Measurements from ENCODE around the gene TEX51.

The TEX51 gene

GRCh38 chr2:126916744-126917143 is 18.1 kb downstream of the TEX51 start:
- H3K4me1 ChIP-seq (ENCODE audit: insufficient read depth, low read length, severe bottlenecking) = no peaks in the 10 kb centered on the region
- H3K9me3 ChIP-seq (ENCODE audit: low read length) = no peaks in the 10 kb centered on the region
- no peak overlapping the region for H3K9ac ChIP-seq (ENCODE audit: low read length)
- H3K79me2 ChIP-seq (ENCODE audit: insufficient read depth, low read length) = no peaks in the 10 kb centered on the region
- no peaks in the 10 kb centered on the region for H3K9me2 ChIP-seq (ENCODE audit: low read depth, low read length)
- no peak overlapping the region for H2AFZ ChIP-seq (ENCODE audit: low read length)
- H4K20me1 ChIP-seq (ENCODE audit: insufficient read depth, low read length) = no peaks in the 10 kb centered on the region
- no peak overlapping the region for H3K4me2 ChIP-seq (ENCODE audit: low read length)
- no peaks in the 10 kb centered on the region for H3F3A ChIP-seq (ENCODE audit: insufficient read depth, low read length)
- no peaks in the 10 kb centered on the region for H3K27me3 ChIP-seq (ENCODE audit: insufficient read depth, low read length)
- no peak overlapping the region for H3K27ac ChIP-seq (ENCODE audit: low read depth, low read length, poor library complexity, severe bottlenecking)
- no peak for TF ChIP-seq EZH2 (IDR thresholded peaks at IDR 0.05; ENCODE audit: borderline replicate concordance, low read length)
- no peak for TF ChIP-seq CTCF (IDR thresholded peaks at IDR 0.05; ENCODE audit: low read length)
- H3K36me3 ChIP-seq (ENCODE audit: insufficient read depth, low read length) = no peaks in the 10 kb centered on the region
- no peak overlapping the region for H3K4me3 ChIP-seq (ENCODE audit: low read depth, low read length, poor library complexity, severe bottlenecking)

- H3K79me2 ChIP-seq (ENCODE audit: insufficient read depth, low read length) = no peaks in the 10 kb centered on the region
- no peaks in the 10 kb centered on the region for H3F3A ChIP-seq (ENCODE audit: insufficient read depth, low read length)
- no peak overlapping the region for H3K27ac ChIP-seq (ENCODE audit: low read depth, low read length, poor library complexity, severe bottlenecking)
- no peaks in the 10 kb centered on the region for H3K9me2 ChIP-seq (ENCODE audit: low read depth, low read length)
- no peak overlapping the region for H3K9ac ChIP-seq (ENCODE audit: low read length)
- H3K36me3 ChIP-seq (ENCODE audit: insufficient read depth, low read length) = no peaks in the 10 kb centered on the region
- no peak overlapping the region for H2AFZ ChIP-seq (ENCODE audit: low read length)
- no peaks in the 10 kb centered on the region for H3K27me3 ChIP-seq (ENCODE audit: insufficient read depth, low read length)
- no peak for TF ChIP-seq CTCF (IDR thresholded peaks at IDR 0.05; ENCODE audit: low read length)
- no peak for TF ChIP-seq EZH2 (IDR thresholded peaks at IDR 0.05; ENCODE audit: borderline replicate concordance, low read length)
- H4K20me1 ChIP-seq (ENCODE audit: insufficient read depth, low read length) = no peaks in the 10 kb centered on the region
- no peak overlapping the region for H3K4me3 ChIP-seq (ENCODE audit: low read depth, low read length, poor library complexity, severe bottlenecking)
- H3K4me2 ChIP-seq (ENCODE audit: low read length) = no peak overlapping the region
- no peaks in the 10 kb centered on the region for H3K9me3 ChIP-seq (ENCODE audit: low read length)
- H3K4me1 ChIP-seq (ENCODE audit: insufficient read depth, low read length, severe bottlenecking) = no peaks in the 10 kb centered on the region
Observed at GRCh38 chr2:126921066-126921465, 22.4 kb downstream of the TEX51 start.

GRCh38 chr2:126930970-126931590 is 32.4 kb downstream of the TEX51 start:
- H3K9ac ChIP-seq (ENCODE audit: low read length) = no peak overlapping the region
- no peak overlapping the region for H3K4me2 ChIP-seq (ENCODE audit: low read length)
- H3K27ac ChIP-seq (ENCODE audit: low read depth, low read length, poor library complexity, severe bottlenecking) = no peak overlapping the region
- no peak for TF ChIP-seq CTCF (IDR thresholded peaks at IDR 0.05; ENCODE audit: low read length)
- TF ChIP-seq EZH2 (IDR thresholded peaks at IDR 0.05; ENCODE audit: borderline replicate concordance, low read length) = no peak
- H3K4me1 ChIP-seq (ENCODE audit: insufficient read depth, low read length, severe bottlenecking) = no peaks in the 10 kb centered on the region
- H3K9me2 ChIP-seq (ENCODE audit: low read depth, low read length) = no peaks in the 10 kb centered on the region
- no peaks in the 10 kb centered on the region for H3K27me3 ChIP-seq (ENCODE audit: insufficient read depth, low read length)
- H3K4me3 ChIP-seq (ENCODE audit: low read depth, low read length, poor library complexity, severe bottlenecking) = no peak overlapping the region
- H4K20me1 ChIP-seq (ENCODE audit: insufficient read depth, low read length) = no peaks in the 10 kb centered on the region
- H3K79me2 ChIP-seq (ENCODE audit: insufficient read depth, low read length) = no peaks in the 10 kb centered on the region
- H2AFZ ChIP-seq (ENCODE audit: low read length) = no peak overlapping the region
- H3K36me3 ChIP-seq (ENCODE audit: insufficient read depth, low read length) = no peaks in the 10 kb centered on the region
- no peaks in the 10 kb centered on the region for H3F3A ChIP-seq (ENCODE audit: insufficient read depth, low read length)
- H3K9me3 ChIP-seq (ENCODE audit: low read length) = no peaks in the 10 kb centered on the region
